Activated naive CD4-positive, alpha-beta T cell treated with Interleukin-2 at 50 U/mL for 16 hours (primary cell): ENCODE measurements around the gene MESP2.
"Not testable (repeated sequence)": the region's sequence is repeated elsewhere in the genome, so short reads cannot be mapped to it uniquely, and the experiment has no call there.

ENCODE experiments used
- DNase-seq: peaks from one replicate; pipeline ENCODE4 v3.0.0-alpha.2; 2020

MESP2 gene

GRCh38 chr15:89781891-89782618, 5.9 kb downstream of the MESP2 start:
- no peak for DNase-seq

- not testable (repeated sequence) for DNase-seq
Measured at GRCh38 chr15:89782619-89782950, 6.5 kb downstream of the MESP2 start.

DNA sequence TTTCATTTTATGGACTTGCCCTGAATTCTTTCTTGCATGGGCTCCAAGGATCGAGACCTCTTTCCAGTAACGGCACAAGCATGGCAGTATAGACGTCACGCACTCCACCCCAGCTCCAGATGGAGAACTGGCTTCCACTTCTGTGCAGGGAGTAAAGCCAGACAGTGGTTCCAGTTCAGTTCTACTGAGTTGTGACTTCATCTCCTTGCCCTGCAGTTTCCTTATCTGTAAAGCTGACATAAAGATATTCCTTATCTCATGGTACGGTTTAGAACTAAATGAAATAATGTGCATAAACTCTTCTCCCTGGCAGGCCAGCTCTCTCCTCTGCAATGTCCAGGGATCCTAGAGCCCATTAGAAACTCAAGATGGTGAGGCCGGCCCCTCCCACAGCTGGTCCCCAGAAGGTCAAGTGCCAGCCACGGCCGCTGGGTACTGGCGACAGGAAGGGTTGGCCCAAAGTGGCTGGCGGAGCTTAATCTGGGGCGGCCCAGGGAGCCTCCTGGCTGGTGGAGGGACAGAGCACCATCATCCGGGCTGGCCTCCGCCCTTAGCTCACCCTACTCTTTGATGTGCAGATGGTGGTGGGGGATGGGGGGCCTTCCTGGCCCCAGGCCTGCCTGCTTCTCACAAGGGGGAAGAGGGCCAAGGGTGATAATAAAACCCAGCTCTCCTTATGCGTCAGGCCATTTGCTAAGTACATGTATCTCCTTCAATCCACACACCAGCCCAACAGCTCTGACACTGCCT, 7.2 kb downstream of the MESP2 start:
- no peak for DNase-seq

DNA sequence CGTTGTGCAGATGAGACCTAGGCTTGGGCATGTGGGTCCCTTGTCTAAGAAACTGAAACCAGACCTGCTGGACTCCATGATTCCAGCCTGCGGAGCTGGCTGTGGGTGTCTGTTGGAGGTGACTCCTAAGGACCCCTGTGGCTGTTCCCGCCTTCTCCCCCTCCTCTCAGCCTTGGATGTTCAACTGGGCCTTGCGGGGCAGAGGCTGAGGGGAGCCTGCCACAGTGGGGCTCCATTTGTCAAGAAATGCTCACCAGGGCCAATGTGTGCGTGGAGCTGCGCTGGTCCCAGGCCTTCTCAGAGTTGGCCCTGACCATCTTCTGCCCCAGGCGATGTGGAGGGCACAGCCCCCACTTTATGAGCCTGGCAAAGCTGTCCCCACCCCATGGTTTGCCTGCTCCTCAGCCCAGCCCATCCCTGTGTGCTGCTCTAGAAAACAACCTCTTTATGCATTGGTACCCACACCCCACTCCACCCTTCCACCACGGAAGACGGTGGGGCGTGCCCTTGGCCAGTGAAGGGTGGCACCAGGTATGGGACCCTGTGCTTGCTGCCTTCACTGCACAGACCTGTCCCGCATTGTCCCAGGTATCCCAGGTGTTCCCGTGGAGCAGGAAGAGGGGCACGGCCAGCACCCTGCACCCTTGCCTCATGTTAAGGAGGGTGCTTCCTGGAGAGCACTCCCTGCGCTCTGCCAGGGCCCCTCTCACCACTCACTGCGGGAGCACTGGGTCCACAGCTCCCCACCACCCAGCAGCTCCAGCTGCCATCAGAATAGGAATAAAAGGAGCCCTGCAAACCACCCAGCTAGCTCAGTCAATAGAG, 7.9 kb downstream of the MESP2 start:
- no peak for DNase-seq

- no peak for DNase-seq
Measured at GRCh38 chr15:89784686-89784960, 8.5 kb downstream of the MESP2 start.

- no peak for DNase-seq
Measured at GRCh38 chr15:89785064-89785773, 9.1 kb downstream of the MESP2 start.

- DNase-seq: no peak
Measured at GRCh38 chr15:89785774-89786140, 9.6 kb downstream of the MESP2 start.

DNA sequence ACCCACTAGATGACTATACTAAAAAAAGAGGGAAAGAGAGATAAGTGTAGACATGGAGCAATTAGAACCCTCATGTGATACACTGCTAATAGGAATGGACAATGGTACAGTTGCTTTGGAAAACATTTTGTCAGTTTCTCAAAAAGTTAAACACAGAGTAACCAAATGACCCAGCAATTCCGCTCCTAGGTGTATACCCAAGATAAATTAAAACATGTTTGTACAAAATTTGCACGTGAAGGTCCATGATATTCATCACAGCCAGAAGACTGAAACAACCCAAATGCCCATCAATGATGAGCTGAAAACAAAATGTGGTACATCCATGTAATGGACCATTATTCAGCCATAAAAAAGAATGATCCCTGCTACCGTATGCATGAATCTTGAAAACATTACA, 11.8 kb downstream of the MESP2 start:
- DNase-seq: no peak

- DNase-seq: not testable (repeated sequence)
Measured at GRCh38 chr15:89788585-89788984, 12.5 kb downstream of the MESP2 start.

- no peak for DNase-seq
Measured at GRCh38 chr15:89790206-89790605, 14.1 kb downstream of the MESP2 start.

- DNase-seq: no peak
Measured at GRCh38 chr15:89790661-89791060, 14.5 kb downstream of the MESP2 start.

DNA sequence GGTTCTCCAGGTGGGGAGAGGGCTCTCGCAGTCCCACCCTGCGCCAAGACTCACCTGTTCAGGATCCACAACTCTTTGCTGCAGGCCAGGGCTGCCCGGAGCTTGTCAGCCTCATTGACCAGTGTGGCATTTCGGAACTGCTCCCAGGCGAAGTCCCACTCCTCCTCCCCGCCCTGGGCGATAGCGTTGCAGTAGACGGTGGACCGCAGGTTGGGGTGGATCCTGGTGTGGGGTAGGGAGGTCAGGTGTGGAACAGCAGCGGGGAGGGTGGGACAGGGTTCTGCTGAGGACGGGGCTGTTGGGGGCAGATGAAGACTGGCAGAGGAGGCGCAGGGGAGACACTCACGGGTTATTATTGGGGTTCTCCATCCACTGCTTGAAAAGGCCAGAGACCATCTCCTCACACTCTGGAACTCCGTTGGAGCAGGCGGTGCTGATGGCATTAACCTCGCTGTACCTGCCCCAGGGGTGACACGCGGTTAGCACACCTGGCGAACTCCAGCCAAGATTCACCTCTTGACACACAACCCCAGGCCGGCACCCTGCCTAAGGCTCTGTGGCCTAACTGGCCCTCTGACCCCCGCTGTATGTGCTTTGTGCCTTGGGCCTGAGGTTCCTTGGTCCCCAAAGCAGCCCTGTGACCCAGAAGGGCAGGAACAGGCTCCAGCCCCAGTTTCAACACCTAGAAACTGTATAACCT, 16.1 kb downstream of the MESP2 start:
- DNase-seq: no peak

GRCh38 chr15:89794627-89795241, 18.6 kb downstream of the MESP2 start:
- DNase-seq: no peak

- no peak for DNase-seq
Measured at GRCh38 chr15:89795996-89796395, 19.9 kb downstream of the MESP2 start.

DNA sequence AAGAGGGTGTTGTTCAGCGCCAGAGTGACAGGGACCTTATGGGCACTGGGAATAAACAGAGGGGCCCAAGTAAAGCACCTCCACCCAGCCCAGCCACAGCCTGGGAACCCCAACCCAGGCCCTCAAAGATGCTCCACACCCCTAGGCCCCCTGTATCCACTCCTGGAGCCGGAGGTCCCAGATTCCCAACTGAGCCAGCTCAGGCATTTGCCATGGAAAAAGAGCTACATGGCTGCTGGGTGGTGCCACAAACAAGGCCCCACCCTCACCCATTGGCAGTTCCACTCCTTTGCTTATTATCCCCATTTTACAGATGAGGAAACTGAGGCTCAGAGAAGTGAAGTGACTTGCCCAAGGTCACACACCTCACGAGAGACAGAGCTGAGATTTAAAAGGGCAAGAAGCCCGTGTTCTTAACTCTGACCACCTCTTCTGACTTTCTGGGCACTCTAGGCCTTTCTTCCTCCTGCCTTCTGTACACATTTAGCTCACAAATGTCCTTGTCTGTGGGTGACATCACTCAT, 21.6 kb downstream of the MESP2 start:
- DNase-seq: no peak

DNA sequence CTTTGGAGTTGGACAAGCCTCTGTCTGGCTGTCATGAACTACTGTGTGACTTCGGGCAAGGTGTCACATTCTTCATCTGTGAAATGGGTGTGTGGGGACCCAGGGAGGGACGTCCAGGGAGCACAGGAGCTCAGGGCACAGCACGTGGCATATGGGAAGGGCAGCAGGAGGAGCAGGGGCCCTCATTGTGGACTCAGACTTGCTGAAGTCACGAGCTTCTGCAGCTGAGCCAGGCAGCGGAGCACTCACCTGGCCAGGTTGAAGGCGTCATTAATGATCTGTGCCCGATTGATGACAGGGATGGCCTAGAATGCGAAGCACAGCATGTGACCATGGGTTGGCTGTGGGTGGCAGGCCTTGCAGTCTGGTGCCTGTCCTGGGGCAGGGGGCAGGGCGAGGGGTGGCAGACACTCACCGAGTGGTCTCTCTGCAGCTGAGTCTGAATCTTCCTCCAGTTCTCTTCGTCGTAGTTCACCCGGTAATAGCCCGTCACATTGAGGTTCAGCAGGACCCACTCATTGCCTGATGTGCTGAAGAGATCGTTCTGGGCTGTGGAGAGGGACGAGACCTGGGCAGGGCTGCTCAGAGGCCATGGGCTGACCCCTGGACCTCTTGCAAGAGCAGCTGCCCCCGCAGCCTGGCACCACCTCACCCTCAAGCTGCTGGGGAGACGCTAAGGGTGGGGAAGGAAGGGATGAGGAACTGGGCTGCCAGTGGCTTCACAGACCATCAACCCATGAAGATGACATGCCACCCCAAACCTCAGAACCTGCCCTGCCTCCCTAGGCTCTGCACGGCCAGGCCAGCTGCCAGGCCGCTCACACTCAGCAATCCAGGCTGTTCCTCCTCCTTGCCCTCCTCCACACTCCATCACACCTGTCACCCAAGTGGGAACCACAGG, 23.1 kb downstream of the MESP2 start:
- no peak for DNase-seq

DNA sequence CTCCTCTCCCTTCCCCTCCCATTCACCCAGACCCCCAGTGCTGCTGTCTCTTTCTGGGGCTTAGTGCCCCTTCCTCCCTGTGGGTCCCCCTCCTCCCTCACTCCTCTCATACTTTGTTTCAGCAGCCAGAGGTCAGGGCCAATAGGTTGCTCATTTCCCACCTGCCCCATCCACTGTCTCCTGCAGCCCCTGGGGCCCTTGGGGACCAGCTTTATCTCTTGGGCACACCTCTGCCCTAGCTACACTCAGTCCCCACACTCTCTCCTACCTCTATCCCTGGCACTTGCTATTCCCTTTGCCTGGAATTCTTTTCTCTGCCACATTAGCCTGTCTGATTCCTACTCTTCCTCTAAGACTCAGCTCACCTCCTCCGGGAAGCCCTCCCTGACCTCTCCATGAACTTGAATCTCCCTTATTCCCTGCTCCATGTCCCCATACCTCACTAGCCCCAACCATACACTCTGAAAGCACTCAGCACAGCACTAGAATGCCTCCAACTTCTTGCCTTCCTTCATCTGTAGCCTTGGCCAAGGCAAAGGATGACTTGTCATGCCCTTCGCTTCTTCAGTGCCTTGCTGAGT, 23.9 kb downstream of the MESP2 start:
- no peak for DNase-seq

DNA sequence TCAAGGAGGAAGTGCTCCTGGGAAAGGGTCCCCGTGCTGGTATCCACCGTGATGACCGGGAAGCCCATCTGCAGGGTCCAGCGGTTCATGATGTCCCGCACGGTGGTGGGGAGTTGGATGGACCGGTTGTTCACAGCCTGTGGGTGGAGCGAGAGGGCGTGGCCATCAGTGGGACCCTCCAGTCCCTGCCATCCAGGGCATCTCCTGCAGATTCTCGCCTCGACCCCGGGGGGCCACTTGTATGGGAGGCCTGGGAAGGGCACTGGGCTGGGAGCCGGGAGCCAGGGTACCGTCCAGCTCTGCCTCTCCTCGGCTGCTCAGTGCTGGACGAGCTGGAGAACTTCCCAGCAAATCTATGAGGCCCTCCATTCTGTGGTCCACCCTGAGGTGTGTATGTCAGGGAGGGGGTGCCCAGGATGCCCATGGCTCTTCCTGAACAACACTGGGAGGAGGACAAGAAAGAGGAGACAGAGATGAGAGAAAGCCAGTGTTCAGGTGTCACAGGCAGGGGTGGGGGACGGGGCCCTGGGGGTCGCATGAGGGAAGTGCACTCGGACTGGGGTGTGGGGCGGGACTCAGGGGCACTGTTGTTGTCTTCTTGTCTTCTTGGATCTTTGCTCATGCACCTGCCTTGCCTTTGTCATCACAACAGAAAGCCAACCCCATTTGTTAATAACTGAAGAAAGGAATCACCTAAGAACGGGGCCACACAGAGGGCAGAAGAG, 25.5 kb downstream of the MESP2 start:
- DNase-seq: no peak

DNA sequence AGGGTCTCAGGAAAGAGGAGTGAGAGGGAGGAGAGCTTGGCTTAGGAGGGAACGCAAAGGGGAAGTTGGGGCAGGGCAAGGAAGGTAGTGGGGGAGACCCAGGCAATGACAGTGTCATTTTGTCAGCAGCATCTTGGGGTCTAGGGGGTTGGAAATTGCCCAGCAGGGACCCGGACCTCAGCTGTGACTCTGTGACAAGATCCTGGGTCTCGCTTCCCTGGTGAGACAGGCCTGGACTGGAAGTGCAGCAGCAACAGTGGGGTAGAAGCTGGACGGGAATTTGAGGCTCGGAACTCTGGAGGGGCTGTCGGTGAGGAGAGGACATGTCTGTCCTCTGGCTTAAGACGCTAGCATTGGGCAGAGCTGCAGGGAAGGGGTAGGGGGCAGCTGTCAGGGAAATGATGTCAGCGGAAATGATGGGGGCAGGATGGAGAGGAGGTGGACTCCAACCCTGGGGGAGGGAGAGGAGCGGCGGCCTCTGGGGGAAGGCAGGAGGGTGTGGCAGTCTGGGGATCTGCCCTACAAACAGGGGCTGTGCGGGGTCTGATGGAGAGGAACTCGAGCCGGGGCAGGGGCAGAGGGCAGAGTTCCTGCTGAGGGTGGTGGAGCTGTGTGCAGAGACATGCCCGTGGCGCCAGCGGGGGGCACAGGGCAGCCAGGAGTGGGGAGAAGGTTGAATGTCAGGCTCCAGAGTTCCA, 26.2 kb downstream of the MESP2 start:
- DNase-seq: no peak
